Measurements from ENCODE around the gene PARN.

PARN gene

GRCh38 chr16:14394834-14395233 lies 235.2 kb downstream of the PARN start:
- DNase-seq: no peak

DNA sequence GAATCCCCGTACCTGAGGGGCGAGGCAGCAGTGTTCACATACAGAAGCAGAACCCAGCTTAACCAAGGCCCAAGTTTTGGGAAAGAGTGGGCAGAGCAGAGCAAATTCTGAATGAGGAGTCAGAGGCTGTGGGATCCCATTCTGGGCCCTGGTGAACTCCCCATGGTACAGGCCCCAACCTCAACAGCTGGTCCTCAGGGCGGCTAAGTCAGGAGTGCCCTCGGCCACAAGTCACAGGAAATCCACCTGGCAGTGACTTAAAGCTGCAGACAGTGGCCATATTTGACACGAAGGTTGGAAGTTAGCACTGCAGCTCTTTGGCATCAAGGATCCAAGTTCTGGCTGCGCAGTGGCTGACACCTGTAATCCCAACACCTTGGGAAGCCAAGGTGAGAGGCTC lies 237.1 kb downstream of the PARN start:
- no peak for DNase-seq

DNA sequence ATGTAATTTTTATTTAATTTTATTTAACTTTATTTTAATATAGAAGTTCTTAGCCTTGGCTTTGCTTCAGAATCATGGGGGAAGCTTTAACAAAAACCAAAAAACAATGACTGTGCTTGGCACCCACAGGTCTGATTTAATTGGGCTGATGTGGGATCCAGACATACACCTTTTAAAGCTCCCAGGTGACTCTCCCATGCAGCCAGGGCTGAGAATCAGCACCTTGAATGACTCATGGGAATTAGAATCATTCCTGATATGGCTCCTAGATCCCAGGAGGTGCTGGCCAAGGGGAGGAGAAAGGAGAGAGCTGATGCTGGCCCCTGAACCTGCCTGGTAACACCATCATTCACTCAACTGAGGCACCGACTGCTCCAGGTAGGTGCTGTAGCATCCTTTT lies 240.7 kb downstream of the PARN start:
- DNase-seq: no peak

DNA sequence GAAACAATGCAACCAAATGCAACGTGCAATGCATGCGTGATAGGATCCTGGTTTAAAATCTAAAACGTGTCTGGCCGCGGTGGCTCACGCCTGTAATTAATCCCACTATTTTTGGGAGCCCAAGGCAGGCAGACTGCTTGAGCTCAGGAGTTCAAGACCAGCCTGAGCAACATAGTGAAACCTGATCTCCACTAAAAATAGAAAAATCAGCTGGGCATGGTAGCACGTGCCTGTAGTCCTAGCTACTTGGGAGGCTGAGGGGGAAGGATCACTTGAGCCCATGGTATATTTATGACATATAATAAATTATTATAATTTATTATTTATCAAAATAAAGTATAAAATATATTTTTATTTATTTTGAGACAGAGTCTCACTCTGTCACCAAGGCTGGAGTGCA lies 241.8 kb downstream of the PARN start:
- DNase-seq: no peak

- no peak for DNase-seq
Measured at GRCh38 chr16:14386115-14386514, 243.9 kb downstream of the PARN start.
